HuH-7 (cell line): ENCODE measurements around the gene SPATA2.

Experiments
- DNase-seq: peaks from one replicate; pipeline ENCODE4 v3.0.0; 2011; ENCODE audit warnings: low spot score

The SPATA2 gene

DNA sequence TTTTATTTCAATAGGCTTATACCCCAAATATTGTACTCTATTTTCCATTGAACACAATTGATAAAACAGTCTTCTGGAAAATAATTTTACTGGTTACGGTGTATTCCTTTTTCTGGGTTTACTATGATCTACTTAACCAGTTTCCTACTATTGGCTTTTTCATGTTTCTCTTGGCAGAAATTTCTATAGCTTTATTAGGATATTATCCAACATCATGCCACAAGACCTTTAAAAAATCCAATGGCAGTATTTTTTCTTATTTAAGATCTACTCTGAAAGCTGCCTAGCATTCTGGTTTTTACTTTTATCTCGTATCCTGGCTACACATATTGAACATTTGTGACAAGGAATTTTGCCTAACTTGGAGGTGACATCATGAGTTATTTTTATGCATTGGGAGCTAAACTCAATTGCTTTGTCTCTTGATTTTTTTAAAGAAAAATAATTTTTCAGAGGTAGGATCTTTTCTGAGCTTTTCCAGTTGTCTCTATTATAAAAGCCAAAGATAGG is 57.2 kb downstream of the SPATA2 start:
- no peak for DNase-seq

DNA sequence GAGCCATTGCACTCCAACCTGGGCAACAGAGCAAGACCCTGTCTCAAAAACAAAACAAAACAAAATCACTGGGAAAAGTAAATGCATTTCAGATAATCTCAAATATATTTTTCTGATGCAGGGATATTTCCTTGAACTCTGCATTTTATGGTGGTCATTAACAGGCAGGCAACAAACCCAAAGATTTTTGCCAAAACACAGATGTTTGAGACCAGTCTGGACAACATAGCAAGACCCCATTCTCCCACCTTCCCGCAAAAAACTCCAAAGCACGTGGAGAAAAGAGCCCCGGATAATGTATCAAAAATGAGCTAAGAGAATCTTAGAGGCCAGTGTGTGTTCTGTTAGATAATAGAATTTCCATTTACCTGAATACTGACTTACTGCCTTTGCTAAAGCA is 58.4 kb downstream of the SPATA2 start:
- no peak for DNase-seq

DNA sequence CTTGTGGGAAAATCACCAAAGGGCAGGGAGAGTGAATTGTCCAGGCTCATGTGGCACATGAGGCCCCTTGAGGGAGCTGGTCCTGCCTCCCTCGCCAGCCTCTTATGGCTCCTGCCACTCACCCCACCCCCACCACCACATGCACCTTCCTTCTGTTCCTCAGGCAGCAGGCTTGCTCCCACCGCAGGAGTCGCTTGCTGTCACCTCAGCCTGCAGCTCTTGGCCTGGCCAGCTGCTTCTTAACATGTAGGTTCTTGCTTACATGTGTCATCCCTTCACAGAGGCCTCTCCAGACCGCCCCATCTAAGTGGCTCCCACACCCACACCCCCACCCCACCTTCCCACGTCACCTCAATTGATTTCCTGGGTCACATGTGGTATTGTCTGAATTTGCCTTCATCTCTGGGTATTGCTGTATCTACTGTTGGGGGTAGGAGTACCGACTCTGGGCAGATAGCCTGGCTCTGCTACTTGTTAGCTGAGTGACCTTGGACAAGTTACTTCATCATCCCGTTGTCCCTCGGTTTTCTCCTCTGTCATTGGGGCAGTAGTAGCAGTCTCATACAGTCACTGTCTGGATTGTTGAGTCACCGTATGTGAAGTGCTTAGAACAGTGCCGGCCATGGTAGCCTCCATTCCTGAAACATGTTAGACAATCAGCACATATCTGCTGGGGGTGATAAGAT is 61.0 kb downstream of the SPATA2 start:
- DNase-seq: no peak

- no peak for DNase-seq
Observed at GRCh38 chr20:49853640-49854039, 61.7 kb downstream of the SPATA2 start.
